HepG2 (cell line): ENCODE measurements around the gene SLC34A3. TPM values are rescaled to one million over a fixed set of nuclear protein-coding genes. Genes with fewer than 3 reads are reported as not detected.

ENCODE experiments used
- BRF2 ChIP-seq: sonication (generic); formaldehyde crosslinking; IDR thresholded peaks from 2 replicates; pipeline ENCODE4 v1.8.1; 2022; ENCODE audit warnings: mild to moderate bottlenecking, missing genetic modification reagents
- E2F2 ChIP-seq: sonication (generic); formaldehyde crosslinking; IDR thresholded peaks from 2 replicates; pipeline ENCODE4 v1.4.0; 2020; ENCODE audit warnings: missing genetic modification reagents, borderline replicate concordance
- MBD4 ChIP-seq: IDR thresholded peaks from 2 replicates; pipeline ENCODE4 v1.6.1; 2012; ENCODE audit warnings: low read length, inconsistent platforms, borderline replicate concordance
- NFAT5 ChIP-seq: sonication (generic); formaldehyde crosslinking; IDR thresholded peaks from 2 replicates; pipeline ENCODE4 v1.4.0; 2020; ENCODE audit warnings: missing genetic modification reagents
- NFE2 ChIP-seq: sonication (generic); formaldehyde crosslinking; IDR thresholded peaks from 2 replicates; pipeline ENCODE4 v1.4.0; 2020; ENCODE audit warnings: missing genetic modification reagents
- PTBP1 ChIP-seq: fragments of 200-400 bp; formaldehyde crosslinking; IDR thresholded peaks from 2 replicates; pipeline ENCODE4 v1.6.1; 2018; ENCODE audit warnings: low read length, low read depth; ENCODE audit not compliant: poor library complexity, severe bottlenecking
- REPIN1 ChIP-seq: sonication (generic); formaldehyde crosslinking; IDR thresholded peaks from 2 replicates; pipeline ENCODE4 v1.8.0; 2022; ENCODE audit warnings: missing genetic modification reagents, low read depth, mild to moderate bottlenecking, borderline replicate concordance
- SOX13 ChIP-seq, 3 experiments: fragments of 450-650 bp in 1 of 3; sonication (generic) in 1 of 3; formaldehyde crosslinking in 1 of 3; IDR thresholded peaks in 2 of 3; conservative IDR thresholded peaks in 1 of 3; 2 replicates each; pipeline versions ENCODE4 v1.5.0 to v1.6.1; 2016 to 2020; ENCODE audit warnings: antibody characterized with exemption in 1 of 3, mild to moderate bottlenecking in 1 of 3, missing compliant biosample characterization in 1 of 3, missing genetic modification reagents in 1 of 3, moderate library complexity in 1 of 3
- TOE1 ChIP-seq: sonication (generic); formaldehyde crosslinking; IDR thresholded peaks from 2 replicates; pipeline ENCODE4 v1.4.0; 2020; ENCODE audit warnings: mild to moderate bottlenecking, missing genetic modification reagents
- XRCC5 ChIP-seq: fragments of 200-400 bp; formaldehyde crosslinking; optimal IDR thresholded peaks from 2 replicates; pipeline ENCODE3; 2017; ENCODE audit warnings: mild to moderate bottlenecking, low read length
- YEATS4 ChIP-seq: sonication (generic); formaldehyde crosslinking; IDR thresholded peaks from 2 replicates; pipeline ENCODE4 v1.4.0; 2020; ENCODE audit warnings: missing genetic modification reagents, borderline replicate concordance
- ZNF235 ChIP-seq: sonication (generic); formaldehyde crosslinking; IDR thresholded peaks from 2 replicates; pipeline ENCODE4 v1.8.1; 2023; ENCODE audit warnings: mild to moderate bottlenecking, missing genetic modification reagents, borderline replicate concordance
- ZNF501 ChIP-seq: sonication (generic); formaldehyde crosslinking; IDR thresholded peaks from 2 replicates; pipeline ENCODE4 v1.5.1; 2020; ENCODE audit warnings: mild to moderate bottlenecking, moderate library complexity, missing genetic modification reagents
- ZNF574 ChIP-seq: sonication (generic); formaldehyde crosslinking; IDR thresholded peaks from 2 replicates; pipeline ENCODE4 v1.4.0; 2020; ENCODE audit warnings: missing genetic modification reagents
- ZNF577 ChIP-seq: sonication (generic); formaldehyde crosslinking; IDR thresholded peaks from 2 replicates; pipeline ENCODE4 v1.4.0; 2020; ENCODE audit warnings: mild to moderate bottlenecking, low read depth, missing genetic modification reagents, borderline replicate concordance
- ZSCAN30 ChIP-seq: sonication (generic); formaldehyde crosslinking; IDR thresholded peaks from 2 replicates; pipeline ENCODE4 v1.5.0; 2020; ENCODE audit warnings: mild to moderate bottlenecking, missing genetic modification reagents
- polyA plus RNA-seq, 8 experiments: library from polyadenylated mRNA; depleted of rRNA in 3 of 8; stranded (reverse) in 7 of 8; unstranded in 1 of 8; fragments of >200 nt; fragmentation: Illumina TruSeq in 4 of 8; extraction: Trizol in 4 of 8; gene quantifications; 2 replicates each; pipeline versions ENCODE4 v1.2.1 to v1.2.3, GENCODE V29; 2011 to 2016; ENCODE audit warnings: low read depth in 4 of 8, missing spikeins in 1 of 8, mixed read lengths in 1 of 8; ENCODE audit not compliant: insufficient read depth in 1 of 8
- total RNA-seq, 5 experiments: library from RNA; depleted of rRNA; stranded (reverse); fragments of >200 nt; fragmentation: Illumina TruSeq; extraction: Trizol; gene quantifications; 2 replicates each; pipeline ENCODE4 v1.2.3, GENCODE V29; 2016; ENCODE audit warnings: low read depth in 1 of 5

SLC34A3 gene
- total and polyA plus RNA-seq, 2 of the 13 experiments (the other 11 are each of a cell fraction or from before 2014, with no cell fraction given): 0.07 to 1.0 TPM

- 0 out of 2 replicates have a peak, but pooled peaks have one; percentile 27 for TF ChIP-seq REPIN1 (CRISPR knock-in tag)
- TF ChIP-seq NFE2 (CRISPR knock-in tag): no peak
- TF ChIP-seq ZSCAN30: no peak
- TF ChIP-seq YEATS4: 0 out of 2 replicates have a peak, but pooled peaks have one; percentile 69
- TF ChIP-seq MBD4: no peak
- 0 out of 2 replicates have a peak, but pooled peaks have one; percentile 23 for TF ChIP-seq E2F2
- no peak for TF ChIP-seq SOX13 (IDR thresholded peaks at IDR 0.05)
- TF ChIP-seq SOX13 (CRISPR knock-in tag; conservative IDR thresholded peaks at IDR 0.05 in 1 of 2, IDR thresholded peaks at IDR 0.05 in 1 of 2): peak in 1 of 2 experiments; percentile 20; a peak in 1 of 4 replicates
- peak; percentile 56; the same call in 1 of the 2 replicates for TF ChIP-seq BRF2 (CRISPR knock-in tag)
- TF ChIP-seq ZNF501: peak; percentile 7; the same call in 1 of the 2 replicates
- TF ChIP-seq ZNF235 (CRISPR knock-in tag): peak; percentile 71
- TF ChIP-seq ZNF574 (CRISPR knock-in tag): peak; percentile 94
- TF ChIP-seq XRCC5: peak; percentile 59
- TF ChIP-seq PTBP1: no peak
- no peak for TF ChIP-seq ZNF577 (CRISPR knock-in tag)
- no peak for TF ChIP-seq NFAT5 (CRISPR knock-in tag)
- peak; percentile 48 for TF ChIP-seq TOE1 (CRISPR knock-in tag)
Observed at GRCh38 chr9:137254624-137255447, 24.1 kb downstream of the SLC34A3 start, which contains the start of gene NELFB (continued).
